K562 (cell line): ENCODE data around the gene COQ8A. TPM values are rescaled to one million over a fixed set of nuclear protein-coding genes. Genes with fewer than 3 reads are reported as not detected.

Experiments
- ATF7 ChIP-seq: fragments of 450-650 bp; IDR thresholded peaks from 2 replicates; pipeline ENCODE4 v1.7.1; 2014; ENCODE audit warnings: mild to moderate bottlenecking, moderate library complexity
- BACH1 ChIP-seq: fragments of 200-800 bp; sonication (Bioruptor generic); IDR thresholded peaks from 2 replicates; pipeline ENCODE4 v1.6.1; 2016; ENCODE audit warnings: missing genetic modification characterization, missing compliant biosample characterization
- CAMTA2 ChIP-seq: fragments of 250-450 bp; sonication (Bioruptor Pico); conservative IDR thresholded peaks from 2 replicates; pipeline ENCODE4 v1.5.1; 2022
- EHMT2 ChIP-seq: fragments of 450-650 bp; IDR thresholded peaks from 2 replicates; pipeline ENCODE4 v1.6.1; 2018; ENCODE audit warnings: antibody characterized with exemption
- FOXP1 ChIP-seq: sonication (generic); formaldehyde crosslinking; IDR thresholded peaks from 2 replicates; pipeline ENCODE4 v1.8.0; 2022; ENCODE audit warnings: mild to moderate bottlenecking, missing genetic modification reagents
- PHB ChIP-seq: fragments of 250-450 bp; sonication (Bioruptor Pico); IDR thresholded peaks from 2 replicates; pipeline ENCODE4 v1.5.0; 2021
- POLR2H ChIP-seq: IDR thresholded peaks from 2 replicates; pipeline ENCODE4 v1.6.1; 2016; ENCODE audit warnings: missing genetic modification characterization, low read depth, mild to moderate bottlenecking, control low read depth, missing compliant biosample characterization, moderate library complexity
- POLR3A ChIP-seq: IDR thresholded peaks from 2 replicates; pipeline ENCODE4 v1.6.1; 2011; ENCODE audit warnings: borderline replicate concordance, mild to moderate bottlenecking, moderate library complexity; ENCODE audit not compliant: insufficient read length, insufficient read depth; ENCODE audit errors: extremely low read depth
- PTBP1 ChIP-seq: fragments of 200-400 bp; formaldehyde crosslinking; IDR thresholded peaks from 2 replicates; pipeline ENCODE4 v1.6.1; 2017; ENCODE audit warnings: low read depth, low read length
- SP2 ChIP-seq: IDR thresholded peaks from 2 replicates; pipeline ENCODE4 v1.6.1; 2011; ENCODE audit warnings: mild to moderate bottlenecking, low read depth, low read length, moderate library complexity; ENCODE audit not compliant: poor library complexity, severe bottlenecking; ENCODE audit errors: extremely low read depth
- TSC22D4 ChIP-seq: fragments of 450-650 bp; IDR thresholded peaks from 2 replicates; pipeline ENCODE4 v1.6.1; 2016; ENCODE audit warnings: missing genetic modification characterization, missing biosample characterization, control low read depth
- ZNF146 ChIP-seq: IDR thresholded peaks from one replicate; pipeline ENCODE4 v1.6.1; 2018; ENCODE audit warnings: missing compliant biosample characterization; ENCODE audit not compliant: unreplicated experiment
- ZNF655 ChIP-seq: fragments of 250-450 bp; sonication (Bioruptor Pico); IDR thresholded peaks from 2 replicates; pipeline ENCODE4 v1.5.0; 2021
- ZNF766 ChIP-seq: fragments of 200-800 bp; sonication (Bioruptor generic); conservative IDR thresholded peaks from 2 replicates; pipeline ENCODE4 v1.6.1; 2016; ENCODE audit warnings: missing genetic modification characterization, missing compliant biosample characterization
- polyA plus RNA-seq, 8 experiments: library from polyadenylated mRNA; depleted of rRNA in 4 of 8; stranded (reverse) in 5 of 8; unstranded in 3 of 8; fragments of >200 nt; fragmentation: Nextera tagmentation in 2 of 8; fragmentation: Illumina TruSeq in 1 of 8; extraction: Ambion mirVana in 2 of 8; extraction: Trizol in 1 of 8; gene quantifications; 2 replicates each; pipeline versions ENCODE4 v1.2.1 to v1.2.3, GENCODE V29; 2011 to 2014; ENCODE audit warnings: inconsistent platforms in 1 of 8, missing spikeins in 1 of 8
- total RNA-seq, 7 experiments: library from RNA; depleted of rRNA in 6 of 7; stranded (reverse); fragments of >200 nt in 6 of 7; fragmentation: Illumina TruSeq in 2 of 7; extraction: Trizol in 2 of 7; gene quantifications; 2 replicates each; pipeline versions ENCODE4 v1.2.1 to v1.2.3, GENCODE V29; 2011 to 2021; ENCODE audit warnings: low replicate concordance in 1 of 7
- TF ChIP-seq, protein P1 (sequence below): fragments of 250-450 bp; sonication (Bioruptor Pico); IDR thresholded peaks from 2 replicates; pipeline ENCODE4 v1.4.0; 2020
- TF ChIP-seq, protein P2 (sequence below): fragments of 450-650 bp; IDR thresholded peaks from 2 replicates; pipeline ENCODE4 v1.7.1; 2018; ENCODE audit warnings: mild to moderate bottlenecking, low read depth; ENCODE audit not compliant: partially characterized antibody

The COQ8A gene
- total and polyA plus RNA-seq, 9 of the 15 experiments (the other 6 are each of a cell fraction or from before 2014, with no cell fraction given): 2.6 to 54.3 (median 32.4) TPM

DNA sequence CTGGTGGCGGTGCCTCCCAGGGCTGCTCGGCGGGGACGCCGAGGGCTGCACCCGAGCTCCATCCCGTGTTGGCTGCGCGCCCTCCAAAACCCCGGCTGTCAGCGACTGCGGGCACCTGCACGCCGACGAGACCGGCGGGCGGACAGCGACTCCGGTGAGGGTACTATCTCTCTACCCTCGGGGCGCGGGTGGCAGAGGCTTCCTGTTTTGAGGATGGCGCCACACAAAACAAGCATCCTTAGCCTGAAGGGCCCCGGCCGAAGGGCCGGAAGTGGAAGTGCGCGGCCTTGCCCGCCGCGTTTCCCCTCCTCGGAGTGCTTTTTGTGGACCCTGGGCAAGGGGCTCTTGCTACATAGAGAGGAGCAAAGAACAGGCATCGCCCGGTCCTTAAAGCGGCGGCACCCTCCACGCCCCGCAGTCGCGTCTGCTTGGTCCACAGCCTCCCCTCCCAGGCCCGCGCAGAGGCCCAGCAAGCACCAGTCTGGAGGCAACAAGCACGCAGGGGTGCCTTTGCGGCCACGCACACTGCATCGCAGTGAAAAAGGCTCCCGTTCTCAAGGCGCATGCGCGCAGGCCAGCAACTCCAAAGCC lies 561 bp upstream of the COQ8A start (continued):
- TF ChIP-seq, protein P1, sequence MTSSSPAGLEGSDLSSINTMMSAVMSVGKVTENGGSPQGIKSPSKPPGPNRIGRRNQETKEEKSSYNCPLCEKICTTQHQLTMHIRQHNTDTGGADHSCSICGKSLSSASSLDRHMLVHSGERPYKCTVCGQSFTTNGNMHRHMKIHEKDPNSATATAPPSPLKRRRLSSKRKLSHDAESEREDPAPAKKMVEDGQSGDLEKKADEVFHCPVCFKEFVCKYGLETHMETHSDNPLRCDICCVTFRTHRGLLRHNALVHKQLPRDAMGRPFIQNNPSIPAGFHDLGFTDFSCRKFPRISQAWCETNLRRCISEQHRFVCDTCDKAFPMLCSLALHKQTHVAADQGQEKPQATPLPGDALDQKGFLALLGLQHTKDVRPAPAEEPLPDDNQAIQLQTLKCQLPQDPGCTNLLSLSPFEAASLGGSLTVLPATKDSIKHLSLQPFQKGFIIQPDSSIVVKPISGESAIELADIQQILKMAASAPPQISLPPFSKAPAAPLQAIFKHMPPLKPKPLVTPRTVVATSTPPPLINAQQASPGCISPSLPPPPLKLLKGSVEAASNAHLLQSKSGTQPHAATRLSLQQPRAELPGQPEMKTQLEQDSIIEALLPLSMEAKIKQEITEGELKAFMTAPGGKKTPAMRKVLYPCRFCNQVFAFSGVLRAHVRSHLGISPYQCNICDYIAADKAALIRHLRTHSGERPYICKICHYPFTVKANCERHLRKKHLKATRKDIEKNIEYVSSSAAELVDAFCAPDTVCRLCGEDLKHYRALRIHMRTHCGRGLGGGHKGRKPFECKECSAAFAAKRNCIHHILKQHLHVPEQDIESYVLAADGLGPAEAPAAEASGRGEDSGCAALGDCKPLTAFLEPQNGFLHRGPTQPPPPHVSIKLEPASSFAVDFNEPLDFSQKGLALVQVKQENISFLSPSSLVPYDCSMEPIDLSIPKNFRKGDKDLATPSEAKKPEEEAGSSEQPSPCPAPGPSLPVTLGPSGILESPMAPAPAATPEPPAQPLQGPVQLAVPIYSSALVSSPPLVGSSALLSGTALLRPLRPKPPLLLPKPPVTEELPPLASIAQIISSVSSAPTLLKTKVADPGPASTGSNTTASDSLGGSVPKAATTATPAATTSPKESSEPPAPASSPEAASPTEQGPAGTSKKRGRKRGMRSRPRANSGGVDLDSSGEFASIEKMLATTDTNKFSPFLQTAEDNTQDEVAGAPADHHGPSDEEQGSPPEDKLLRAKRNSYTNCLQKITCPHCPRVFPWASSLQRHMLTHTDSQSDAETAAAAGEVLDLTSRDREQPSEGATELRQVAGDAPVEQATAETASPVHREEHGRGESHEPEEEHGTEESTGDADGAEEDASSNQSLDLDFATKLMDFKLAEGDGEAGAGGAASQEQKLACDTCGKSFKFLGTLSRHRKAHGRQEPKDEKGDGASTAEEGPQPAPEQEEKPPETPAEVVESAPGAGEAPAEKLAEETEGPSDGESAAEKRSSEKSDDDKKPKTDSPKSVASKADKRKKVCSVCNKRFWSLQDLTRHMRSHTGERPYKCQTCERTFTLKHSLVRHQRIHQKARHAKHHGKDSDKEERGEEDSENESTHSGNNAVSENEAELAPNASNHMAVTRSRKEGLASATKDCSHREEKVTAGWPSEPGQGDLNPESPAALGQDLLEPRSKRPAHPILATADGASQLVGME (CRISPR knock-in tag): peak; percentile 69; the same call in 1 of the 2 replicates
- TF ChIP-seq PHB (CRISPR knock-in tag) (peak; percentile 85), POLR2H (peak; percentile 95), ZNF146 (CRISPR knock-in tag) (no peak), PTBP1 (0 out of 2 replicates have a peak, but pooled peaks have one; percentile 27), POLR3A (no peak), ATF7 (no peak), SP2 (no peak), TSC22D4 (tag) (no peak), CAMTA2 (CRISPR knock-in tag) (no peak), BACH1 (tag) (peak; percentile 19; the same call in 1 of the 2 replicates), FOXP1 (CRISPR knock-in tag) (peak; percentile 98; the same call in 1 of the 2 replicates), ZNF766 (CRISPR knock-in tag) (peak; percentile 15; the same call in 1 of the 2 replicates), EHMT2 (no peak), ZNF655 (no peak)
- TF ChIP-seq, protein P2, sequence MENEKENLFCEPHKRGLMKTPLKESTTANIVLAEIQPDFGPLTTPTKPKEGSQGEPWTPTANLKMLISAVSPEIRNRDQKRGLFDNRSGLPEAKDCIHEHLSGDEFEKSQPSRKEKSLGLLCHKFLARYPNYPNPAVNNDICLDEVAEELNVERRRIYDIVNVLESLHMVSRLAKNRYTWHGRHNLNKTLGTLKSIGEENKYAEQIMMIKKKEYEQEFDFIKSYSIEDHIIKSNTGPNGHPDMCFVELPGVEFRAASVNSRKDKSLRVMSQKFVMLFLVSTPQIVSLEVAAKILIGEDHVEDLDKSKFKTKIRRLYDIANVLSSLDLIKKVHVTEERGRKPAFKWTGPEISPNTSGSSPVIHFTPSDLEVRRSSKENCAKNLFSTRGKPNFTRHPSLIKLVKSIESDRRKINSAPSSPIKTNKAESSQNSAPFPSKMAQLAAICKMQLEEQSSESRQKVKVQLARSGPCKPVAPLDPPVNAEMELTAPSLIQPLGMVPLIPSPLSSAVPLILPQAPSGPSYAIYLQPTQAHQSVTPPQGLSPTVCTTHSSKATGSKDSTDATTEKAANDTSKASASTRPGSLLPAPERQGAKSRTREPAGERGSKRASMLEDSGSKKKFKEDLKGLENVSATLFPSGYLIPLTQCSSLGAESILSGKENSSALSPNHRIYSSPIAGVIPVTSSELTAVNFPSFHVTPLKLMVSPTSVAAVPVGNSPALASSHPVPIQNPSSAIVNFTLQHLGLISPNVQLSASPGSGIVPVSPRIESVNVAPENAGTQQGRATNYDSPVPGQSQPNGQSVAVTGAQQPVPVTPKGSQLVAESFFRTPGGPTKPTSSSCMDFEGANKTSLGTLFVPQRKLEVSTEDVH: no peak
